Epithelial cell of proximal tubule (primary cell): Measurements from ENCODE around the gene RPS19BP1. TPM values are rescaled to one million over a fixed set of nuclear protein-coding genes. Genes with fewer than 3 reads are reported as not detected.

ENCODE experiments used
- DNase-seq: peaks from one replicate; pipeline ENCODE4 v3.0.0-alpha.2; 2011; ENCODE audit warnings: low read depth
- H3K4me3 ChIP-seq: 2 replicates; pipeline ENCODE4 v1.5.1; 2011; ENCODE audit warnings: low read depth, mild to moderate bottlenecking, low read length
- CTCF ChIP-seq: conservative IDR thresholded peaks from 2 replicates; pipeline ENCODE4 v1.5.1; 2012; ENCODE audit warnings: low read depth, mild to moderate bottlenecking, low read length
- total RNA-seq: library from RNA; depleted of rRNA; stranded (reverse); fragments of >200 nt; gene quantifications from 2 replicates; pipeline ENCODE4 v1.2.3, GENCODE V29; 2015

The RPS19BP1 gene
- total RNA-seq, 1 donor from 2014 or later: 126 TPM

- no peak overlapping the region for H3K4me3 ChIP-seq
- DNase-seq: no peak
- no peak for TF ChIP-seq CTCF
Measured at GRCh38 chr22:39547587-39547947, 15.0 kb upstream of the RPS19BP1 start.

GRCh38 chr22:39546889-39547586 is 14.5 kb upstream of the RPS19BP1 start:
- no peak overlapping the region for H3K4me3 ChIP-seq
- DNase-seq: no peak
- no peak for TF ChIP-seq CTCF

- H3K4me3 ChIP-seq: no peak overlapping the region
- no peak for DNase-seq
- TF ChIP-seq CTCF: no peak
Measured at GRCh38 chr22:39545386-39546365, 13.1 kb upstream of the RPS19BP1 start.

- no peak overlapping the region for H3K4me3 ChIP-seq
- DNase-seq: no peak
- peak; percentile 66 for TF ChIP-seq CTCF
Measured at GRCh38 chr22:39543095-39543494, 10.5 kb upstream of the RPS19BP1 start.

- DNase-seq: no peak
- no peak overlapping the region for H3K4me3 ChIP-seq
- TF ChIP-seq CTCF: no peak
Measured at GRCh38 chr22:39537975-39538374, 5.4 kb upstream of the RPS19BP1 start.

GRCh38 chr22:39536711-39537110 is 4.2 kb upstream of the RPS19BP1 start:
- no peak for TF ChIP-seq CTCF
- no peak overlapping the region for H3K4me3 ChIP-seq
- DNase-seq: no peak
